ENCODE measurements around the gene DYNLL2. TPM values are rescaled to one million over a fixed set of nuclear protein-coding genes. Genes with fewer than 3 reads are reported as not detected.

Gene DYNLL2
- polyA plus RNA-seq, 1 of the 3 experiments (the other 2 are of a cell fraction): 27.0 TPM

GRCh38 chr17:58097384-58098088 is 14.3 kb downstream of the DYNLL2 start:
- H3K9ac ChIP-seq: no peak overlapping the region

DNA sequence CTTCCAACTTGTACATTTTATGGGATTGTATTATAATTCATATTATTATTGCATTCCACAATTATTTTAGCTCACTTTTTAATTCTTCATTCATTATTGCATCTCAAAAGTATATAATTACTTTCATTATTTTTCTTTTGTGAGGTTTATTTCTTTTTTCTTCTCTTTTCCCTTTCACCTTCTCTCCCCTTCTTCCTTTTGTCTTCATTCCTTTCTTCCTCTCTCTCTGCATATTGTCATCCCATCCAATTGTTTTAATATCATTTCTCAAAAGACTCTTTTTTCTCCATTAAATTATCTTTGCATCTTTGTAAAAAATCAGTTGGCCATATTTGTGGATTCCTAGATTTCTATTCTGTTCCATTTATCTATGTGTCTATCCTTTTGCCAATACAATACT is 17.3 kb downstream of the DYNLL2 start:
- Histone ChIP-seq H3K4me1 (ENCODE audit: control insufficient read depth in 1 of 2, insufficient read depth in 2 of 2, low read depth in 1 of 2, low read length in 1 of 2) (no peaks in the 10 kb centered on the region; a peak in 1 of 4 replicates), H3K4me2 (no peak overlapping the region), H3K9me3 (no peaks in the 10 kb centered on the region), H3K9ac (no peak overlapping the region), H4K20me1 (ENCODE audit: insufficient read depth) (no peaks in the 10 kb centered on the region), H2AFZ (ENCODE audit: low read depth) (no peak overlapping the region), H3K27ac (ENCODE audit: low read depth in 2 of 2, low read length in 1 of 2) (no peak overlapping the region), H3K36me3 (replicated peaks in 1 of 2; ENCODE audit: control insufficient read depth in 1 of 2, insufficient read depth in 2 of 2, low read length in 1 of 2) (peaks cover 4 to 7% of the 10 kb centered on the region in 2 experiments), H3K79me2 (ENCODE audit: insufficient read depth) (no peaks in the 10 kb centered on the region), H3F3A (replicated peaks; ENCODE audit: insufficient read depth) (peaks cover 14% of the 10 kb centered on the region), H3K9me2 (no peaks in the 10 kb centered on the region), H3K4me3 (ENCODE audit: low read depth in 2 of 2, low read length in 1 of 2) (no peak overlapping the region), H3K27me3 (ENCODE audit: insufficient read depth) (no peaks in the 10 kb centered on the region)
- ChIA-PET POLR2A (no interaction called here), CTCF (interaction anchor here (0.7 to 3.8 kb wide), 6 partner anchors 12 to 1003 kb away, joined by 3 to 28 read pairs (median 4); no protein-coding TSS in a partner anchor)
- no peak for DNase-seq
- no peak for TF ChIP-seq EZH2phosphoT487 (IDR thresholded peaks at IDR 0.05; ENCODE audit: borderline replicate concordance, low read depth)
- no peak for TF ChIP-seq RXRA (IDR thresholded peaks at IDR 0.05; ENCODE audit: borderline replicate concordance, low read depth)
- TF ChIP-seq, protein P1, sequence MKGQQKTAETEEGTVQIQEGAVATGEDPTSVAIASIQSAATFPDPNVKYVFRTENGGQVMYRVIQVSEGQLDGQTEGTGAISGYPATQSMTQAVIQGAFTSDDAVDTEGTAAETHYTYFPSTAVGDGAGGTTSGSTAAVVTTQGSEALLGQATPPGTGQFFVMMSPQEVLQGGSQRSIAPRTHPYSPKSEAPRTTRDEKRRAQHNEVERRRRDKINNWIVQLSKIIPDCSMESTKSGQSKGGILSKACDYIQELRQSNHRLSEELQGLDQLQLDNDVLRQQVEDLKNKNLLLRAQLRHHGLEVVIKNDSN (IDR thresholded peaks at IDR 0.05; ENCODE audit: borderline replicate concordance, low read depth): no peak
- TF ChIP-seq CHD2 (IDR thresholded peaks at IDR 0.05; ENCODE audit: low read length, partially characterized antibody): no peak
- no peak for TF ChIP-seq TCF12 (IDR thresholded peaks at IDR 0.05)
- no peak for TF ChIP-seq MEF2A (IDR thresholded peaks at IDR 0.05; ENCODE audit: borderline replicate concordance, low read depth)
- TF ChIP-seq ELF1 (IDR thresholded peaks at IDR 0.05): no peak
- TF ChIP-seq MXI1 (IDR thresholded peaks at IDR 0.05; ENCODE audit: low read depth, low read length): no peak
- TF ChIP-seq RFX5 (IDR thresholded peaks at IDR 0.05; ENCODE audit: low read length): no peak
- TF ChIP-seq ZBTB33 (IDR thresholded peaks at IDR 0.05; ENCODE audit: borderline replicate concordance, low read depth): no peak

More at GRCh38 chr17:58097384-58098088, 14.3 kb downstream of the DYNLL2 start:
- H3K27ac ChIP-seq (ENCODE audit: low read depth in 2 of 2, low read length in 1 of 2): no peak overlapping the region
- TF ChIP-seq NFIC (IDR thresholded peaks at IDR 0.05; ENCODE audit: borderline replicate concordance): no peak
- no peak for TF ChIP-seq REST (IDR thresholded peaks at IDR 0.05; ENCODE audit: low read depth, low read length)
- no peak for TF ChIP-seq GATA2 (CRISPR knock-in tag; IDR thresholded peaks at IDR 0.05)
- no peak for TF ChIP-seq TEAD4 (IDR thresholded peaks at IDR 0.05; ENCODE audit: borderline replicate concordance, insufficient read depth)
- no peak for TF ChIP-seq RAD21 (IDR thresholded peaks at IDR 0.05; ENCODE audit: low read length)
- no peak for TF ChIP-seq MAX (IDR thresholded peaks at IDR 0.05; ENCODE audit: low read depth)
- no peak for TF ChIP-seq ELF1 (IDR thresholded peaks at IDR 0.05)
- TF ChIP-seq EZH2phosphoT487 (IDR thresholded peaks at IDR 0.05; ENCODE audit: borderline replicate concordance, low read depth): no peak
- no peak for TF ChIP-seq SMC3 (IDR thresholded peaks at IDR 0.05; ENCODE audit: low read depth, low read length)
- no peak for TF ChIP-seq GABPA (IDR thresholded peaks at IDR 0.05; ENCODE audit: low read depth)
- TF ChIP-seq EP300 (IDR thresholded peaks at IDR 0.05; ENCODE audit: borderline replicate concordance in 1 of 2, low read depth in 1 of 2, low read length in 1 of 2): no peak
- no peak for TF ChIP-seq YY1 (IDR thresholded peaks at IDR 0.05; ENCODE audit: low read depth)
- TF ChIP-seq RXRA (IDR thresholded peaks at IDR 0.05; ENCODE audit: borderline replicate concordance, low read depth): no peak
- H3K9me2 ChIP-seq: no peaks in the 10 kb centered on the region
- no peaks in the 10 kb centered on the region for H3K9me3 ChIP-seq
- no peak overlapping the region for H3K4me3 ChIP-seq (ENCODE audit: low read depth in 2 of 2, low read length in 1 of 2)
- peaks cover 6% of the 10 kb centered on the region for H4K20me1 ChIP-seq (ENCODE audit: insufficient read depth)
- H3F3A ChIP-seq (replicated peaks; ENCODE audit: insufficient read depth): peaks cover 17% of the 10 kb centered on the region
- DNase-seq: no peak
- peaks cover 27 to 34% of the 10 kb centered on the region in 2 experiments for H3K36me3 ChIP-seq (replicated peaks in 1 of 2; ENCODE audit: control insufficient read depth in 1 of 2, insufficient read depth in 2 of 2, low read length in 1 of 2)
- CTCF ChIA-PET: interaction anchor here (0.6 to 4.7 kb wide), 3 partner anchors 11 to 98 kb away, joined by 4 to 35 read pairs (median 4); no protein-coding TSS in a partner anchor
- H3K27me3 ChIP-seq (ENCODE audit: insufficient read depth): no peaks in the 10 kb centered on the region
- POLR2A ChIA-PET: no interaction called here
- H3K79me2 ChIP-seq (ENCODE audit: insufficient read depth): no peaks in the 10 kb centered on the region
- no peaks in the 10 kb centered on the region; a peak in 1 of 4 replicates for H3K4me1 ChIP-seq (ENCODE audit: control insufficient read depth in 1 of 2, insufficient read depth in 2 of 2, low read depth in 1 of 2, low read length in 1 of 2)
- no peak overlapping the region for H2AFZ ChIP-seq (ENCODE audit: low read depth)
- no peak overlapping the region for H3K4me2 ChIP-seq

Data from SK-N-SH (cell line).